K562 (cell line): ENCODE data around the gene NPY5R. TPM values are rescaled to one million over a fixed set of nuclear protein-coding genes. Genes with fewer than 3 reads are reported as not detected.

Experiments used
- ATAC-seq: fragments of 200-7000 bp; cut with Tn5 transposase; 3 replicates; pipeline ENCODE4 v1.9.1; 2020; ENCODE audit warnings: moderate library complexity
- BruUV-seq: library from RNA; stranded (reverse); fragments of 400-500 nt; replicated peaks from 2 replicates; lab custom pipeline; 2021; lab: Mats Ljungman, UMichigan
- CTCF ChIA-PET: fragments of 300-600 bp; formaldehyde crosslinking; extraction: SDS; loops from one replicate; lab custom pipeline; 2021; ENCODE audit warnings: low intra/inter-chr PET ratio; lab: Yijun Ruan, JAX
- POLR2A ChIA-PET: fragments of 300-600, 350-650 bp; sonication (Branson Sonifier 250); formaldehyde crosslinking; extraction: SDS; loops from one replicate; lab custom pipeline; 2021; ENCODE audit warnings: antibody characterized with exemption, inconsistent platforms; lab: Yijun Ruan, JAX
- DNase-seq, 4 experiments: peaks; one replicate each; pipeline versions ENCODE4 v3.0.0 to v3.0.0-alpha.2; 2011 to 2018; ENCODE audit warnings: low spot score in 3 of 4, mixed read lengths in 3 of 4; ENCODE audit errors: extremely low read depth in 1 of 4
- FAIRE-seq: peaks from 2 replicates; lab custom pipeline; 2011; peaks lifted over from hg19 to GRCh38; lab: Jason Lieb, UNC
- H2AFZ ChIP-seq: 2 replicates; pipeline ENCODE4 v1.6.0; 2011; ENCODE audit warnings: low read depth, low read length, control low read depth, inconsistent platforms
- H3K27ac ChIP-seq: fragments of 200-600 bp; 3 replicates; pipeline ENCODE4 v1.8.0; 2011; ENCODE audit warnings: low read depth, mild to moderate bottlenecking, control low read depth, inconsistent platforms, low read length, moderate library complexity, mixed read lengths; ENCODE audit errors: extremely low read depth
- H3K27me3 ChIP-seq, 2 experiments: fragments of 300-600 bp in 1 of 2; 2 replicates in 1 of 2; 3 replicates in 1 of 2; pipeline versions ENCODE4 v1.6.0 to v1.8.0; 2011; ENCODE audit warnings: inconsistent platforms in 2 of 2, low read length in 2 of 2, mild to moderate bottlenecking in 1 of 2, mixed read lengths in 1 of 2, moderate library complexity in 1 of 2; ENCODE audit not compliant: control insufficient read depth in 2 of 2, insufficient read depth in 2 of 2
- H3K36me3 ChIP-seq: fragments of 300-600 bp; 3 replicates; pipeline ENCODE4 v1.8.0; 2011; ENCODE audit warnings: mild to moderate bottlenecking, low read length, inconsistent platforms; ENCODE audit not compliant: control insufficient read depth, insufficient read depth
- H3K4me1 ChIP-seq, 2 experiments: fragments of 200-600 bp in 1 of 2; replicated peaks in 1 of 2; 2 replicates in 1 of 2; 3 replicates in 1 of 2; pipeline versions ENCODE4 v1.5.1 to v1.8.0; 2011; ENCODE audit warnings: inconsistent platforms in 2 of 2, low read length in 2 of 2, mild to moderate bottlenecking in 1 of 2, mixed read lengths in 1 of 2, moderate library complexity in 1 of 2; ENCODE audit not compliant: control insufficient read depth in 2 of 2, insufficient read depth in 2 of 2
- H3K4me2 ChIP-seq: 2 replicates; pipeline ENCODE4 v1.6.1; 2011; ENCODE audit warnings: low read length, control low read depth, inconsistent platforms, mixed read lengths; ENCODE audit not compliant: insufficient read depth
- H3K4me3 ChIP-seq: fragments of 200-600 bp; sonication (generic), shearing (Covaris generic); 2 replicates; pipeline ENCODE4 v1.5.1; 2016; ENCODE audit warnings: control low read depth, inconsistent platforms
- H3K79me2 ChIP-seq: fragments of 200-600 bp; 3 replicates; pipeline ENCODE4 v1.8.0; 2011; ENCODE audit warnings: low read length, inconsistent platforms; ENCODE audit not compliant: control insufficient read depth, insufficient read depth
- H3K9ac ChIP-seq, 2 experiments: 2 replicates each; pipeline versions ENCODE4 v1.6.0 to v1.6.1; 2011; ENCODE audit warnings: low read depth in 2 of 2, low read length in 2 of 2, control low read depth in 1 of 2, inconsistent platforms in 1 of 2, mild to moderate bottlenecking in 1 of 2, mixed read lengths in 1 of 2; ENCODE audit not compliant: insufficient read depth in 1 of 2
- H3K9me1 ChIP-seq: one replicate; pipeline ENCODE4 v1.6.0; 2011; ENCODE audit warnings: inconsistent platforms, mild to moderate bottlenecking, low read length, moderate library complexity; ENCODE audit not compliant: control insufficient read depth, insufficient read depth
- H3K9me3 ChIP-seq: replicated peaks from 2 replicates; pipeline ENCODE4 v1.5.1; 2011; ENCODE audit warnings: low read depth, low read length, inconsistent platforms; ENCODE audit not compliant: control insufficient read depth, insufficient read depth
- H4K20me1 ChIP-seq: replicated peaks from 2 replicates; pipeline ENCODE4 v1.6.1; 2011; ENCODE audit warnings: low read length, inconsistent platforms, mixed read lengths; ENCODE audit not compliant: control insufficient read depth, insufficient read depth
- GATAD2B ChIP-seq: fragments of 450-650 bp; IDR thresholded peaks from 2 replicates; pipeline ENCODE4 v1.6.1; 2017; ENCODE audit warnings: mild to moderate bottlenecking, borderline replicate concordance
- HCFC1 ChIP-seq: IDR thresholded peaks from 2 replicates; pipeline ENCODE4 v1.6.1; 2012; ENCODE audit warnings: low read depth, low read length, improper control_type of control experiment
- HLTF ChIP-seq: fragments of 450-650 bp; IDR thresholded peaks from 2 replicates; pipeline ENCODE4 v1.6.1; 2016
- HMGN3 ChIP-seq: IDR thresholded peaks from 2 replicates; pipeline ENCODE4 v1.6.1; 2011; ENCODE audit warnings: borderline replicate concordance, low read depth, mild to moderate bottlenecking, mixed read lengths, low read length; ENCODE audit not compliant: insufficient read length; ENCODE audit errors: extremely low read depth
- NFXL1 ChIP-seq: fragments of 450-650 bp; formaldehyde crosslinking; IDR thresholded peaks from 2 replicates; pipeline ENCODE4 v1.4.0; 2021; ENCODE audit warnings: mild to moderate bottlenecking
- RFX7 ChIP-seq: fragments of 250-450 bp; sonication (Bioruptor Pico); IDR thresholded peaks from 2 replicates; pipeline ENCODE4 v1.5.1; 2021; ENCODE audit warnings: mild to moderate bottlenecking
- SMAD1 ChIP-seq: fragments of 150-350 bp; IDR thresholded peaks from 2 replicates; pipeline ENCODE4 v1.6.1; 2014; ENCODE audit warnings: low read length, low read depth; ENCODE audit not compliant: partially characterized antibody
- ZNF384 ChIP-seq: IDR thresholded peaks from 2 replicates; pipeline ENCODE4 v1.6.1; 2012; ENCODE audit warnings: low read depth, low read length, improper control_type of control experiment
- ZNF436 ChIP-seq: fragments of 250-450, 450-650 bp; sonication (Bioruptor Pico); formaldehyde crosslinking; IDR thresholded peaks from 2 replicates; pipeline ENCODE4 v1.7.0; 2020; ENCODE audit warnings: mild to moderate bottlenecking
- ZNF518B ChIP-seq: fragments of 250-450 bp; sonication (Bioruptor Pico); IDR thresholded peaks from 2 replicates; pipeline ENCODE4 v1.5.0; 2021; ENCODE audit warnings: mild to moderate bottlenecking, moderate library complexity
- in situ Hi-C: fragments of 300-500 bp; cut with MboI; formaldehyde crosslinking; loops from 4 replicates; pipeline ENCODE4 v1.15.0; 2018; ENCODE audit warnings: inconsistent platforms, mixed read lengths
- intact Hi-C: fragments of 100-400 bp; cut with micrococcal nuclease; formaldehyde crosslinking; loops from 2 replicates; pipeline ENCODE4 v1.14.2; 2022
- polyA plus RNA-seq, 8 experiments: library from polyadenylated mRNA; depleted of rRNA in 4 of 8; stranded (reverse) in 5 of 8; unstranded in 3 of 8; fragments of >200 nt; fragmentation: Nextera tagmentation in 2 of 8; fragmentation: Illumina TruSeq in 1 of 8; extraction: Ambion mirVana in 2 of 8; extraction: Trizol in 1 of 8; gene quantifications; 2 replicates each; pipeline versions ENCODE4 v1.2.1 to v1.2.3, GENCODE V29; 2011 to 2014; ENCODE audit warnings: inconsistent platforms in 1 of 8, missing spikeins in 1 of 8
- total RNA-seq, 7 experiments: library from RNA; depleted of rRNA in 6 of 7; stranded (reverse); fragments of >200 nt in 6 of 7; fragmentation: Illumina TruSeq in 2 of 7; extraction: Trizol in 2 of 7; gene quantifications; 2 replicates each; pipeline versions ENCODE4 v1.2.1 to v1.2.3, GENCODE V29; 2011 to 2021; ENCODE audit warnings: low replicate concordance in 1 of 7
- TF ChIP-seq, protein P1 (sequence below): sonication (generic); formaldehyde crosslinking; IDR thresholded peaks from 2 replicates; pipeline ENCODE4 v1.8.1; 2023; ENCODE audit warnings: mild to moderate bottlenecking, missing genetic modification reagents

NPY5R gene
- total and polyA plus RNA-seq, 9 of the 15 experiments (the other 6 are each of a cell fraction or from before 2014, with no cell fraction given), result not detected

- in situ Hi-C loops, result no loop called here
- BruUV-seq, result no TSS peak
- H3K27ac ChIP-seq, result no peak overlapping the region
Measured at GRCh38 chr4:163384926-163385325, 41.2 kb downstream of the NPY5R start.

More at GRCh38 chr4:163384926-163385325, 41.2 kb downstream of the NPY5R start:
- no peak for TF ChIP-seq ZNF384
- TF ChIP-seq RFX7, result no peak
- TF ChIP-seq HMGN3, result no peak
- TF ChIP-seq NFXL1 (CRISPR knock-in tag), result no peak
- TF ChIP-seq SMAD1, result no peak
- TF ChIP-seq, protein P1, sequence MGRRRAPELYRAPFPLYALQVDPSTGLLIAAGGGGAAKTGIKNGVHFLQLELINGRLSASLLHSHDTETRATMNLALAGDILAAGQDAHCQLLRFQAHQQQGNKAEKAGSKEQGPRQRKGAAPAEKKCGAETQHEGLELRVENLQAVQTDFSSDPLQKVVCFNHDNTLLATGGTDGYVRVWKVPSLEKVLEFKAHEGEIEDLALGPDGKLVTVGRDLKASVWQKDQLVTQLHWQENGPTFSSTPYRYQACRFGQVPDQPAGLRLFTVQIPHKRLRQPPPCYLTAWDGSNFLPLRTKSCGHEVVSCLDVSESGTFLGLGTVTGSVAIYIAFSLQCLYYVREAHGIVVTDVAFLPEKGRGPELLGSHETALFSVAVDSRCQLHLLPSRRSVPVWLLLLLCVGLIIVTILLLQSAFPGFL, result no peak
- TF ChIP-seq HCFC1, result no peak
- TF ChIP-seq HLTF, result no peak
- TF ChIP-seq ZNF518B (CRISPR knock-in tag), result no peak
- no peak for TF ChIP-seq GATAD2B
- no peak for TF ChIP-seq ZNF436 (CRISPR knock-in tag)
- DNase-seq (no peak), FAIRE-seq (no peak), ATAC-seq (no peak)
- H4K20me1 ChIP-seq, result no peaks in the 10 kb centered on the region
- H3K27me3 ChIP-seq, result no peaks in the 10 kb centered on the region
- H3K4me3 ChIP-seq, result no peak overlapping the region
- no peak overlapping the region for H3K9ac ChIP-seq
- H3K9me1 ChIP-seq, result no peaks in the 10 kb centered on the region
- no peak overlapping the region for H2AFZ ChIP-seq
- intact Hi-C loops, result no loop called here
- CTCF ChIA-PET, result no interaction called here
- no peak overlapping the region for H3K4me2 ChIP-seq
- H3K36me3 ChIP-seq, result no peaks in the 10 kb centered on the region
- no peaks in the 10 kb centered on the region for H3K9me3 ChIP-seq
- H3K79me2 ChIP-seq, result no peaks in the 10 kb centered on the region
- no peaks in the 10 kb centered on the region for H3K4me1 ChIP-seq
- POLR2A ChIA-PET, result no interaction called here
